TTC549 (cell line): Measurements from ENCODE around the gene PLAC9.

ENCODE experiments used
- FAIRE-seq: peaks from 2 replicates; lab custom pipeline; 2012; peaks lifted over from hg19 to GRCh38; lab: Jason Lieb, UNC

The PLAC9 gene

GRCh38 chr10:80160361-80161320, 28.1 kb downstream of the PLAC9 start:
- FAIRE-seq: no peak

- FAIRE-seq: no peak
Observed at GRCh38 chr10:80161321-80162083, 29.0 kb downstream of the PLAC9 start.

GRCh38 chr10:80163741-80164341, 31.3 kb downstream of the PLAC9 start:
- FAIRE-seq: no peak

- FAIRE-seq: no peak
Observed at GRCh38 chr10:80164596-80164995, 32.1 kb downstream of the PLAC9 start.

- FAIRE-seq: no peak
Observed at GRCh38 chr10:80165173-80165572, 32.6 kb downstream of the PLAC9 start.

- FAIRE-seq: no peak
Observed at GRCh38 chr10:80166581-80167470, 34.3 kb downstream of the PLAC9 start.

GRCh38 chr10:80167471-80168161, 35.1 kb downstream of the PLAC9 start:
- no peak for FAIRE-seq

- no peak for FAIRE-seq
Observed at GRCh38 chr10:80168162-80168511, 35.6 kb downstream of the PLAC9 start.

GRCh38 chr10:80168679-80169380, 36.3 kb downstream of the PLAC9 start:
- no peak for FAIRE-seq

- FAIRE-seq: no peak
Observed at GRCh38 chr10:80170026-80170425, 37.5 kb downstream of the PLAC9 start.

GRCh38 chr10:80170641-80171040, 38.1 kb downstream of the PLAC9 start:
- FAIRE-seq: no peak

GRCh38 chr10:80171248-80171660, 38.7 kb downstream of the PLAC9 start:
- no peak for FAIRE-seq

GRCh38 chr10:80172896-80173295, 40.4 kb downstream of the PLAC9 start:
- FAIRE-seq: no peak

- no peak for FAIRE-seq
Observed at GRCh38 chr10:80173466-80173865, 40.9 kb downstream of the PLAC9 start.

GRCh38 chr10:80174641-80175395, 42.3 kb downstream of the PLAC9 start:
- FAIRE-seq: no peak

GRCh38 chr10:80176526-80176925, 44.0 kb downstream of the PLAC9 start:
- no peak for FAIRE-seq

GRCh38 chr10:80177781-80178636, 45.5 kb downstream of the PLAC9 start:
- no peak for FAIRE-seq

- no peak for FAIRE-seq
Observed at GRCh38 chr10:80182986-80183385, 50.5 kb downstream of the PLAC9 start.

GRCh38 chr10:80183436-80183835, 50.9 kb downstream of the PLAC9 start:
- no peak for FAIRE-seq
